Lower lobe of right lung (tissue), 2 donors: Measurements from ENCODE around the gene POLDIP2. TPM values are rescaled to one million over a fixed set of nuclear protein-coding genes. Genes with fewer than 3 reads are reported as not detected.

Source experiments
- ATAC-seq, 2 donors: fragments of 200-7000 bp; cut with Tn5 transposase; one replicate each; pipeline ENCODE4 v1.9.1; 2020 to 2022; ENCODE audit warnings: mild to moderate bottlenecking in 2 of 2, moderate library complexity in 2 of 2
- DNase-seq: peaks from one replicate; pipeline ENCODE4 v3.0.0-alpha.2; 2020
- H3K27ac ChIP-seq: fragments of 200-600 bp; one replicate; pipeline ENCODE4 v1.8.0; 2022
- H3K27me3 ChIP-seq: fragments of 200-600 bp; one replicate; pipeline ENCODE4 v1.8.0; 2022; ENCODE audit warnings: low read depth
- H3K36me3 ChIP-seq: fragments of 200-600 bp; one replicate; pipeline ENCODE4 v1.8.0; 2022; ENCODE audit warnings: mild to moderate bottlenecking
- H3K4me1 ChIP-seq: fragments of 200-600 bp; one replicate; pipeline ENCODE4 v1.8.0; 2022
- H3K4me3 ChIP-seq: fragments of 200-600 bp; one replicate; pipeline ENCODE4 v1.8.0; 2022; ENCODE audit warnings: mild to moderate bottlenecking
- H3K9me3 ChIP-seq: fragments of 200-600 bp; one replicate; pipeline ENCODE4 v1.8.0; 2022
- CTCF ChIP-seq: fragments of 200-600 bp; IDR thresholded peaks from one replicate; pipeline ENCODE4 v1.8.0; 2022; ENCODE audit warnings: antibody characterized with exemption, mild to moderate bottlenecking
- intact Hi-C: fragments of 100-400 bp; cut with DNase I; formaldehyde crosslinking; loops from one replicate; pipeline ENCODE4 v1.11.0; 2022
- total RNA-seq: library from RNA; stranded (reverse); fragmentation: NEBNext Ultra II Directional; extraction: Animal tissue kit (Norgen Biotek cat#: 25700); gene quantifications from one replicate; pipeline ENCODE4 v1.2.1, GENCODE V29; 2021
- donor health status: DM: no; HTN: yes; CAD: no; lungs with severe emphysema.

Gene POLDIP2
- total RNA-seq, 1 donor from 2014 or later: 54.7 TPM

- DNase-seq (no peak), ATAC-seq (peak; percentile 1 to 16)
- H3K27ac ChIP-seq: peak overlapping the region; percentile 64
- intact Hi-C loops: no loop called here
- H3K36me3 ChIP-seq: no peaks in the 10 kb centered on the region
- no peak for TF ChIP-seq CTCF
- no peaks in the 10 kb centered on the region for H3K9me3 ChIP-seq
- peak overlapping the region; percentile 81 for H3K4me3 ChIP-seq
- H3K4me1 ChIP-seq: peaks cover 22% of the 10 kb centered on the region
- H3K27me3 ChIP-seq: no peaks in the 10 kb centered on the region
Observed at GRCh38 chr17:28317966-28318758, 39.2 kb downstream of the POLDIP2 start.

- H3K4me3 ChIP-seq: no peak overlapping the region
- intact Hi-C loops: no loop called here
- TF ChIP-seq CTCF: no peak
- H3K4me1 ChIP-seq: peaks cover 22% of the 10 kb centered on the region
- no peak for ATAC-seq
- DNase-seq: no peak
- H3K27ac ChIP-seq: no peak overlapping the region
- H3K9me3 ChIP-seq: no peaks in the 10 kb centered on the region
- H3K36me3 ChIP-seq: no peaks in the 10 kb centered on the region
- no peaks in the 10 kb centered on the region for H3K27me3 ChIP-seq
Observed at GRCh38 chr17:28317099-28317965, 40.0 kb downstream of the POLDIP2 start.

- Histone ChIP-seq H3K36me3 (no peaks in the 10 kb centered on the region), H3K4me1 (peaks cover 22% of the 10 kb centered on the region), H3K9me3 (no peaks in the 10 kb centered on the region), H3K27me3 (no peaks in the 10 kb centered on the region), H3K4me3 (no peak overlapping the region), H3K27ac (no peak overlapping the region)
- no peak for TF ChIP-seq CTCF
- intact Hi-C loops: no loop called here
- no peak for ATAC-seq
- DNase-seq: no peak
Observed at GRCh38 chr17:28315846-28316705, 41.3 kb downstream of the POLDIP2 start.

- intact Hi-C loops: no loop called here
- Histone ChIP-seq H3K27me3 (no peaks in the 10 kb centered on the region), H3K4me1 (peaks cover 9% of the 10 kb centered on the region), H3K4me3 (no peak overlapping the region), H3K27ac (no peak overlapping the region), H3K9me3 (no peaks in the 10 kb centered on the region), H3K36me3 (no peaks in the 10 kb centered on the region)
- no peak for TF ChIP-seq CTCF
- ATAC-seq (no peak), DNase-seq (no peak)
Observed at GRCh38 chr17:28313841-28314240, 43.5 kb downstream of the POLDIP2 start.

- no peaks in the 10 kb centered on the region for H3K4me1 ChIP-seq
- no peak overlapping the region for H3K4me3 ChIP-seq
- no peak overlapping the region for H3K27ac ChIP-seq
- peaks cover 14% of the 10 kb centered on the region for H3K27me3 ChIP-seq
- no peak for TF ChIP-seq CTCF
- DNase-seq (no peak), ATAC-seq (no peak)
- no peaks in the 10 kb centered on the region for H3K9me3 ChIP-seq
- intact Hi-C loops: loop anchor here (10.0 kb wide), 1 partner anchor 262 kb away; the partner anchor contains the start of gene NLK
- H3K36me3 ChIP-seq: no peaks in the 10 kb centered on the region
Observed at GRCh38 chr17:28306954-28307401, 50.3 kb downstream of the POLDIP2 start.
